Activated T-cell treated with anti-CD3 and anti-CD28 coated beads for 24 hours (primary cell): ENCODE measurements around the gene SMYD4.
A peak's percentile ranks its signal among the peaks of the same experiment; 100 is the strongest.
"Not testable (repeated sequence)": the region's sequence is repeated elsewhere in the genome, so short reads cannot be mapped to it uniquely, and the experiment has no call there.

Experiments used
- DNase-seq: peaks from one replicate; pipeline ENCODE4 v3.0.0-alpha.2; 2020; ENCODE audit warnings: low read depth

SMYD4 gene

DNA sequence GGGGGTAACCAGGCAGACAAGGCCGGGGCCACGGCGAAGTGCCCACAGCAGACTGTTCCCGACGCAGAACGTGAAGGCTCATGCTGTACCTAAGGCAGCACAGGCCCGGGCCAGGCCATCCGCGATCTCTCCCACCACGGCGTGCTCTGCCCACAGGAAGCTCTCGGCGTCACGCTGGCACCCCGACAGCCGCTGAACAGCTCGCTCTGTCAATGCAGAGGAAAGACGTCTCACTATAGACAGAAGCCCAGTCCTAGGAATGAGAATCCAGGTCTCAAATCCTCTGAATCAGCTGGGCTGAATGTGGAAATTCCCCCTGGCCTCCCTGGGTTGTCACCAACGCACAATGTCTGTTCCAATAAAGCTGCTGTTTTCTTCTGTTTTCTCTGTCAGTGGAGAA is 46.4 kb downstream of the SMYD4 start:
- DNase-seq: no peak

DNA sequence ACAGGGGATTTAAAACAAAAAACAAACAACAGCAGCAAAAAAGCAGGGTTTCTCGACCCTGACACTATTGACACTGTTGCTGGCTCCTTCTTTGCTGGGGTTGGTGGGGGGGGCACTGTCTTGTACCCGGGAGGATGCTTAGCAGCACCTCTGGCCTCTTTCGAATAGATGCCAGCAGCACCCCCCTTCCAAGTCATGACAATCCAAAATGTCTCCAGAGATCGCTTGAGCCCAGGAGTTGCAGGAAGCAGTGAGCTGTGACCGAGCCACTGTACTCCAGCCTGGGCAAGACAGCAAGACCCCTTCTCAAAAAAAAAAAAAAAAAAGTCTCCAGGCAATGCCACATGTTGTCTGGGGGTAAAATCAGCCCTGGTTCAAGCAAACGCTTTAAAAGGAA is 47.5 kb downstream of the SMYD4 start:
- DNase-seq: no peak

DNA sequence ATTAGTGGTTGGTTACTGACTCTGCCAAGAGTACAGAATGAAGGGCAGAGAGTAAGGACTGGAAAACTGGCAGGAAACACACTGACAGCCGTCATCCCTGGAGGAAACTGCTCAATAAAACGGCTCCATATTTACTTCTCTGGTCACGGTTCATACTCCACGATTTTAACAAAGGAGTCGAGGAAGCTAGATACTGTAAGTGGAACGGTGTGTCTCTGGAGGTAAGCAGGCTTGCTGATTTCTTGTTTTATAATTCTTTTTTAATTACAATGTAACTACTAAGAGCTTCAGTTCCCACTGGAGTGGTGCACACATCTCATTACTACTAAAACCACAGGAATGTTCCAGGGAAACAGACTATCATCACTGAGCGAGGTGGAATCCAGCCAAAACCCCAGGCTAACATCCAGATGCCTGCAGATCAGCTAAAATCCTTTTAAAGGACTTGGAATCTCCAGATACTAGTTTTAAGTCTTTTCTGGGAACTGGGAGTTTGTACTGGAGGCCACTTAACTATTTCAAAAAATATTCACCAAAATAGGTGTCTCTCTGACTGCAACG is 50.1 kb downstream of the SMYD4 start:
- no peak for DNase-seq

DNA sequence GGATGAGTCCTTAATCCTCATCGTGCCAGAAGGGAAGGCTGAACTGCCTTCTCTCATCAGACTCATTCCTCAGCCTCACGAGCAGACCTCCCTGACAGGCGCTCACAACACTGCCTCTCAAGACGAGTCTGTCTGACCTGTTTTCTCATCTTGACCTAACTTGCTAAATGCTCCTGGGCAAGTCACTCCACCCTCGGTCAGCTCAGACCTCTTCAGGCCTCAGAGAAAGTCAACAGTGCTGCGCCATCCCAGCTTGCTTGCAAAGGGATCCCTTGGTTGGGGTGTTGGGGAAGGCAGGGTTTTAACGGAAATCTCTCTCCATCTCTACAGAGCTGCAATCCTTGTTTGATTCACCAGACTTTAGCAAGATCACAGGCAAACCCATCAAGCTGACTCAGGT is 52.8 kb downstream of the SMYD4 start:
- DNase-seq: no peak

DNA sequence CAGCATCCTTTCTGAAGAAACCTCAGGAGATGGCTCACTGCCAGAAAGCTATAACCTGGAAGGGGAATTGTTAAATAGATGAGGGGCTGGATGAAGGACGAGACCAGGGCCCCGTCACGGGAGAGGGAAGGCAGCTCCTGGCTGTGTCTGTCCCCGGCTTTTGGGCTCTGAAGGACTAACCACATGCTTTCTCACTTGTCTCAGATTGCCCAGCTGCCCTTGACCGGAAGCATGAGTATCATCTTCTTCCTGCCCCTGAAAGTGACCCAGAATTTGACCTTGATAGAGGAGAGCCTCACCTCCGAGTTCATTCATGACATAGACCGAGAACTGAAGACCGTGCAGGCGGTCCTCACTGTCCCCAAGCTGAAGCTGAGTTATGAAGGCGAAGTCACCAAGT is 53.4 kb downstream of the SMYD4 start:
- DNase-seq: no peak

DNA sequence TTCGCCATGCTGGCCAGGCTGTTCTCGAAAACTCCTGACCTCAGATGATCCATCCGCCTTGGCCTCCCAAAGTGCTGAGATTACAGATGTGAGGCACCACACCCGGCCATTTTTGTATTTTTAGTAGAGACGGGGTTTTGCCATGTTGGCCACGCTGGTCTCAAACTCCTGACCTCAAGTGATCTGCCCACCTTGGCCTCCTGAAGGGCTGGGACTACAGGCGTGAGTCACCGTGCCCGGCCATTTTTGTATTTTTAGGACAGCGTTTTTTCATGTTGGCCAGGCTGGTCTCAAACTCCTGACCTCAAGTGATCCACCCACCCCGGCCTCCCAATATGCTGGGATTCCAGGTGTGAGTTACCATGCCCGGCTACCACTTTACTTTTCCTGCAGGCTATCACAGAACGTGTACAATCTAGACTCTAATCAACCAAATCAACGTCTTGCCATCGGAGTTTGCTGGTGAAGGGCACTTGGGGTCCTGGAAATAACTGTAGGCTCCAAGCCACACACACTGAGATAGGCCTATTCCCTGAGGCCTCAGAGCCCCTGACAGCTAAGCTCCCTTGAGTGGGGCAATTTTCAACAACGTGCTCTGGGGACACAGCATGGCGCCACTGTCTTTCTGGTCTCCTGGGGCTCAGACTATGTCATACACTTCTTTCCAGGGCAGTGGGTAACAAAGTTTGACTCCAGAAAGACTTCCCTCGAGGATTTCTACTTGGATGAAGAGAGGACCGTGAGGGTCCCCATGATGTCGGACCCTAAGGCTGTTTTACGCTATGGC is 55.1 kb downstream of the SMYD4 start:
- DNase-seq: no peak

DNA sequence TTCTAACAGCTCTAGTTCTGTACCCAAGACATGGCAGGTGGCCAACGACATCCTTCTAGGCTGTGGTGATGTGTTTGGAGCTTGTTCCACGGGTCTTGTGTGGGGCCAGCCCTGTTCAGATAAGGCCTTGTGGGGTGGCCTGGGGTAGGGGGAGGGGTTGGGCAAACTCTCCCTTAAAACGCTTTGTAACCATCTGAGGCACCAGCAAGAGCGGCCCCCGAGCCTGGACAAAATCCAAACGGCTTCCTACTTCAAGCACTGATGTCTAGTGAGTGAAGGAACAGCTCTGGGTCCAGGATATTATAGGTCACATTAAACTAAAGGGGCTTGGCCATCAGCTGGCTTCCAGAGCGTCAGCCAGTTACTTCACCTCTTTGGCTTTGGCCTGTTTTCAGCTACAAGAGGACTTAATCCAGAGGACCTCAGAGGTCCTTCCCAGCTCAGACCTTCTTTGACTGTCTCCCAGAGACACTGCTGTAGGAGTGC is 56.0 kb downstream of the SMYD4 start:
- no peak for DNase-seq

DNA sequence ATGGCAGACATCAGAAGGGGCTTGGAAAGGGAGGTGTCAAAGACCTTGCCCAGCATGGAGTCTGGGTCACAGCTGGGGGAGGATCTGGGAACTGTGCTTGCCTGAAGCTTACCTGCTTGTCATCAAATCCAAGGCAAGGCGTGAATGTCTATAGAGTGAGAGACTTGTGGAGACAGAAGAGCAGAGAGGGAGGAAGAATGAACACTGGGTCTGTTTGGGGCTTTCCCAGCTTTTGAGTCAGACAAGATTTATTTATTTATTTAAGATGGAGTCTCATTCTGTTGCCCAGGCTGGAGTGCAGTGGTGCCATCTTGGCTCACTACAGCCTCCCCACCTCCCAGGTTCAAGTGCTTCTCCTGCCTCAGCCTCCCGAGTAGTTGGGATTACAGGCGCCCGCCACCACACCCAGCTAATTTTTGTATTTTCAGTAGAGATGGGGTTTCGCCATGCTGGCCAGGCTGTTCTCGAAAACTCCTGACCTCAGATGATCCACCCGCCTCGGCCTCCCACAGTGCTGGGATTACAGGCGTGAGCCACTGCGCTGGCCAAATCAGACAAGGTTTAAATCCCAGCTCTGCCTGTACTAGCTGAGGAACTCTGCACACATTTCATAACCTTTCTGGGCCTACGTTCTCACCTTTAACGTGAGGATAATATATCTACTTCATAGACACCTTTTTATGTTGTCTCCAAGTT is 56.6 kb downstream of the SMYD4 start:
- not testable (repeated sequence) for DNase-seq

DNA sequence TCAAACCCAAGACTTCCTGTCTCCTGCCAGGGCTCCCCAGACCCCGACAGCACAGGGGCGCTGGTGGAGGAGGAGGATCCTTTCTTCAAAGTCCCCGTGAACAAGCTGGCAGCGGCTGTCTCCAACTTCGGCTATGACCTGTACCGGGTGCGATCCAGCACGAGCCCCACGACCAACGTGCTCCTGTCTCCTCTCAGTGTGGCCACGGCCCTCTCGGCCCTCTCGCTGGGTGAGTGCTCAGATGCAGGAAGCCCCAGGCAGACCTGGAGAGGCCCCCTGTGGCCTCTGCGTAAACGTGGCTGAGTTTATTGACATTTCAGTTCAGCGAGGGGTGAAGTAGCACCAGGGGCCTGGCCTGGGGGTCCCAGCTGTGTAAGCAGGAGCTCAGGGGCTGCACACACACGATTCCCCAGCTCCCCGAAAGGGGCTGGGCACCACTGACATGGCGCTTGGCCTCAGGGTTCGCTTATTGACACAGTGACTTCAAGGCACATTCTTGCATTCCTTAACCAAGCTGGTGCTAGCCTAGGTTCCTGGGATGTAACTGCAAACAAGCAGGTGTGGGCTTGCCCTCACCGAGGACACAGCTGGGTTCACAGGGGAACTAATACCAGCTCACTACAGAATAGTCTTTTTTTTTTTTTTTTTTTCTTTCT is 59.8 kb downstream of the SMYD4 start:
- DNase-seq: no peak

DNA sequence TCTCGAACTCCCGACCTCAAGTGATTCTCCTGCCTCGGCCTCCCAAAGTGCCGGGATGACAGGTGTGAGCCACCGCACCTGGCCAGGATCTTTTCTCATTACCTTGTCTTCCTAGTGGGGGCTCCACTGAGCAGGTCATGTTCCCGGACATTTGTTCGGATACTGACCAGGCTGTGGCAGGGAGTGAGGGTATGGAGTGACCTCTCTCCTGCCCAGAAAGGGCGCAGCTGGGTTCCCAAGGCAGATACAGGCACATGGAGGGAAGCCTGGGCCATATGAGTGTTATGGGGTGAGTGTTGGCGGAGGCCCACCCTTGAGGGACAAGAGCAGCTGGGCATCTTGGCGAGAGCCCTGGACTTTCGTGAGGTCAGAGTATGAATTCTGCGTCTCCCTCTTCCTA is 62.3 kb downstream of the SMYD4 start:
- no peak for DNase-seq

DNA sequence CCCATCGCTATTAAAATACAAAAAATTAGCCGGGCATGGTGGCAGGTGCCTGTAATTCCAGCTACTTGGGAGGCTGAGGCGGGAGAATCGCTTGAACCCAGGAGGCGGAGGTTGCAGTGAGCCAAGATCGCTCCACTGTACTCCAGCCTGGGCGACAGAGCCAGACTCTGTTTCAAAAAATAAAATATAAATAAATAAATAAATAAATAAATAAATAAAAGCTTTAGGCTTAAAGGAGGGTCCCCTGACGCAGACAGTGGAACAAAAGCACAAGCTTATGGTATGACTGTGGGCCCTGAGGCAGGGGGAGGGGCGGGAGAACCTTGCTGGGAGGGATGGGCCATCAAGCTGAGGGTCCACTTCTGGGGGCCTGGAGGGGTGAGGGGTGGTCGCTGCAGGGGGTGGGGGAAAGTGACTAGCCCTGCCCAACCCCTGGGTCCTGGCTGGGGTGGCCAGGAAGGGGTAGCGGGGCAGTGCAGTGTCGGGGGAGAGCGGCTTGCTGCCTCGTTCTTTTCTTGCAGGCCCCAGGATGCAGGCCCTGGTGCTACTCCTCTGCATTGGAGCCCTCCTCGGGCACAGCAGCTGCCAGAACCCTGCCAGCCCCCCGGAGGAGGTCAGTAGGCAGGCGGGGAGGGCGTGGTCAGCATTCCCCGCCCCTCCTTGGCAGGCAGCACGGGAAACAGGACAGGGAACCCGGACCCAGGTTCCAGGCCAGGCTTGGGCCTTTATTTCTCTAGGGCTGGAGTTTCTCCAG is 63.1 kb downstream of the SMYD4 start:
- no peak for DNase-seq

DNA sequence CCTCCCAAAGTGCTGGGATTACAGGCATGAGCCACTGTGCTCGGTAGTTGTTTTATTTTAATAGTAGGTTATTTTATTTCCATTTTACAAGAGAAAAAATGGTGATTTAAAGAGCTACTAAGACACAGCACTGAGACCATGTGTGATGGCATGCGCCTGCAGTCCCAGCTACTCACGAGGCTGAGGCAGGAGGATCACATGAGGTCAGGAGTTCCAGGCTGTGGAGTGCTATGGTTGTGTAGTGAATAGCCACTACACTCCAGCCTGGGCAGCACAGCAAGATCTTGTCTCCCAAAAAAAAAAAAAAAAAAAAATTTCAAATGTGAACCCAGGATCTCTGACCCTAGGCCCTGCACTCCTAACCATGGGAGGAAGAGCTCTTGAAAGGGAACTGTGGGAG is 64.1 kb downstream of the SMYD4 start:
- no peak for DNase-seq

DNA sequence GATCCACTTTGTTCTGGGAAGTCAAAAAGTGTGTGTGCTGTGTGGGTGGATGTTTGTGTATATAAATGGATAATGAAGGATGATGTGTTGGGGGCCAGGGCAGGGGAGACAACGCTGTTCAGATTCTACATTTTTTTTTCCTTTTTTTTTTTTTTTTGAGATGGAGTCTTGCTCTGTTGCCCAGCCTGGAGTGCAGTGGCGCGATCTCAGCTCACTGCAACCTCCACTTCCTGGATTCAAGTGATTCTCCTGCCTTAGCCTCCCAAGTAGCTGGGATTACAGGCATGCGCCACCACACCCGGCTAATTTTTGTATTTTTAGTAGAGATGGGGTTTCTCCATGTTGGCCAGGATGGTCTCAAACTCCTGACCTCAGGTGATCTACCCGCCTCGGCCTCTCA is 65.0 kb downstream of the SMYD4 start:
- DNase-seq: not testable (repeated sequence)

DNA sequence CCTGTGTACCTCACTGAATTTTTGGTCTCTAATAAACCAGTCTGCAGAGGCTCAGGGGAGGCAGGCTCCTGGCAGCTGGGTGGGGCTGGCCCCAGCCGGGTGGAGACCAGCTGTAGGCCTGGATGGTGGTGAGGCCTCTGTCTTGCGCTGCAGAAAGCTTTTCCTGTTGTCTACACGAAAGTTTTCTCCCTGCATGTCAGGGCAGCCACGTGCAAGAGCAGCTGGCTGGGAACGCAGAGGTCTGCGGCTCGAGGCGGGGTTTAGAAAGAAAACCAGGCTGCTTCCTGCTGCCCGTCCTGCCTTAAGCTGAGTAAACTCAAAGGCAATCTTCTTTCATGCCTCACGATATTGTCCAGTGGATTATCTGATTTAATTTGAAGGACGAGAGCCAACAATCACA is 65.4 kb downstream of the SMYD4 start:
- DNase-seq: peak; percentile 16

DNA sequence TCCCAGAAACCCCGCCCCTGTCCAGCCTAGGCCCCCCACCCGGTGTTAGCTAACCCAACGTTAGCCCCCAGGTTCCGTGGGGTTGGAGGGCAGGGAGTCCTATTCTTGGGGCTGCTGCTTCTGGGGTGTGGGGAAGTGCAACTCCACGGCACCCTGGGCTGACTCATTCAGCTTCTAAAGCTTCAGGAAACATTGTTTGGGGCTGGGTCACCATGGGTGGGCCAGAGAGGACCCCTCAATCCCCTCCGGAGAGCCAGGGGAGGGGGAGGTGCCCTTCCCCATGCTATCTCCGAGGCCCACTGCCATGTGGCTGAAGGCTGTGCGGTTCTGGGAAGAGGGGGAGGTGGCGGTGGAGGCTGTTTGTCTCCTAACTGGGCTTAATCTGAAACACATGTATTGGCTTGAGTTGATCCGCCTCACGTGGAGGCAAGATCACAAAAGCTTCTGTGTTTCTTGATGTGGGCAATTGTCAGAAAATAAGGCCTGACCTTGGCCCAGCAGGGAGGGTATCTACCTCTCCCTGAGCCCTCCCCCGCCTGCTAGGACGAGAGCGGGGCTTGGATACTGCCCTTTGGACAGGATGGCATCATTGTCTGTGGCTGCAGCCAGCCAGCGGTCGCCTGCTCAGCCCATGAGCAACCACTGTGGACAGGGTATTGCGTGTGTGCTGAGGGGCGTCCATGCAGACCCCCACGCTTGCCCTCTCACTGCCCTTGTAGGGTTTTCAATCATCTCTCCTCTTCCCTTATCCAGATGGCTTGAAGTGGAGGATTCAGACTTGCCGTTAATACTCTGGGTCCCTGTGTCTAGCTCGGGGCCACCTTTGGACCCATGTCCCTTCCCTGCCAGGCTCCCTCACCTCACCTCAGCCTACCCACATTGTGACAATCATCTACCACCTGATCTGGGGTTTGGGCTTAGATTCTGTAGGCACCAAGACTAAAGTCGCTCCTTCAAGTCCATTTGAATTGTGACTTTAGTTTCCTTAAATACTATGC is 66.5 kb downstream of the SMYD4 start:
- no peak for DNase-seq

DNA sequence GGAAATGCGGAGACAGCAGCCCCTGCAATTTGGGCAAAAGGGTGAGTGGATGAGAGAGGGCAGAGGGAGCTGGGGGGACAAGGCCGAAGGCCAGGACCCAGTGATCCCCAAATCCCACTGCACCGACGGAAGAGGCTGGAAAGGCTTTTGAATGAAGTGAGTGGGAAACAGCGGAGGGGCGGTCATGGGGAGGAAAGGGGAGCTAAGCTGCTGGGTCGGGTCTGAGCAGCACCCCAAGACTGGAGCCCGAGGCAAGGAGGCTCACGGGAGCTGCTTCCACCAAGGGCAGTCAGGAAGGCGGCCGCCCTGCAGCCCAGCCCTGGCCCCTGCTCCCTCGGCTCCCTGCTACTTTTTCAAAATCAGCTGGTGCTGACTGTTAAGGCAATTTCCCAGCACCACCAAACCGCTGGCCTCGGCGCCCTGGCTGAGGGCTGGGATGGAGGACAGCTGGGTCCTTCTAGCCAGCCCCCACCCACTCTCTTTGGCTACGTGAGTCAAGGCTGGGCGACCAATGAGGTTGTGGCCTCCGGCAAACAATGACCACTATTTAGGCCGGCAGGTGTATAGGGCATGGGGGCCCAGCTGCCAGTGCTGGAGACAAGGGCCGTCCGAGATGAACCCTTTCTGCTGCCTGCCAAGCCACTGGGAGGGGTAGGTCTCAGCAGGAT is 67.3 kb downstream of the SMYD4 start:
- DNase-seq: no peak

DNA sequence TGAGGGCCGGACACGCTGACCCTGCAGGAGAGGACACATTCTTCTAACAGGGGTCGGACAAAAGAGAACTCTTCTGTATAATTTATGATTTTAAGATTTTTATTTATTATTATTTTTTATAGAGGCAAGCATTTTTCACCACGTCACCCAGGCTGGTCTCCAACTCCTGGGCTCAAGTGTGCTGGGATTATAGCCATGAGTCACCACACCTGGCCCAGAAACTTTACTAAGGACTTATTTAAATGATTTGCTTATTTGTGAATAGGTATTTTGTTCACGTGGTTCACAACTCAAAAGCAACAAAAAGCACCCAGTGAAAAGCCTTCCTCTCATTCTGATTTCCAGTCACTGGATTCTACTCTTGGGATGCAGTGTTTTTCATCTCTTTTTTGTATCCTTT is 70.2 kb downstream of the SMYD4 start:
- DNase-seq: no peak

DNA sequence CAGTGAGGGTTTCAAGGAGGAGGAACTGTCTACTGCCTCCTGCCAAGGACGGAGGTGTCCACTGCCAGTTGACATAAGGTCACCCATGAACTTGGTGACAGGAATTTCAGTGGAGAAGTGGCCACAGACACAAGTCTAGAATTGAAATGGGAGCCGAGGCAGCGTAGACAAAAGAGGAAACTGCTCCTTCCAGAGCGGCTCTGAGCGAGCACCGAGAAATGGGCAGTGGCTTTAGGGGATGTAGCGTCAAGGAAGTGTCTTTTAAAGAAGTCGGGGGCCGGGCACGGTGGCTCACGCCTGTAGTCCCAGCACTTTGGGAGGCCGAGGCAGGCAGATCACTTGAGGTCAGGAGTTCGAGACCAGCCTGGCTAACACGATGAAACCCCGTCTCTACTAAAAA is 70.9 kb downstream of the SMYD4 start:
- DNase-seq: no peak

DNA sequence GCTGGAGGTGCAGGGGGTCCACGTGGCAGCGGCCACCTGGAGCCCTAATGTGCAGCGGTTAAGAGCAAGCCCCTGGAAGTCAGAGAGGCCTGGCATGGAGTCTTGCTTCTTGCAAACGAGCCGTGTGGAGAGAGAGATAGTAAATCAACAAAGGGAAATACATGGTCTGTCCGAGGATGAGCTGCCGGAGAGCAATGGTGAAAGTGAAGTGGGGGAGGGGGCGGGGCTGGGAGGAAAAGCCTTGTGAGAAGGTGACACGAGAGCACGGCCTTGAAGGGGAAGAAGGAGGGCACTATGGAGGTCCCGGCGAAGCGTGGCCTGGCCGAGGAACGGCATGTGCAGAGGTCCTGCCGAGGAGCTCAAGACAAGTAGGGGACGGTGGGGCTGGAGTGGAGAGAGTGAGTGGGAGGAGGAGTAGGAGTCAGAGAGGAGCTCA is 73.9 kb downstream of the SMYD4 start:
- no peak for DNase-seq

DNA sequence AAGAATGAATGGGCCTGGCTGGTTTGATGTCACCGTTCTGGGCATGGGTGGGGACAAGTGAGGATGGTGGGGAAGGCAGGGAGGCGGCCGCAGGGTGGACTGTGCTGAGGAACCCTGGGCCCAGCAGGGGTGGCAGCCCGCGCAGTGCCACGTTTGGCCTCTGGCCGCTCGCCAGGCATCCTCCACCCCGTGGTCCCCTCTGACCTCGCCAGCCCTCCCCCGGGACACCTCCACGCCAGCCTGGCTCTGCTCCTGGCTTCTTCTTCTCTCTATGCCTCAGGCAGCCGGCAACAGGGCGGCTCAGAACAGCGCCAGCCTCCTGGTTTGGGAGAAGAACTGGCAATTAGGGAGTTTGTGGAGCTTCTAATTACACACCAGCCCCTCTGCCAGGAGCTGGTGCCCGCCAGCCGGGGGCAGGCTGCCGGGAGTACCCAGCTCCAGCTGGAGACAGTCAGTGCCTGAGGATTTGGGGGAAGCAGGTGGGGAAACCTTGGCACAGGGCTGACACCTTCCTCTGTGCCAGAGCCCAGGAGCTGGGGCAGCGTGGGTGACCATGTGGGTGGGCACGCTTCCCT is 74.4 kb downstream of the SMYD4 start:
- DNase-seq: no peak
